GM12892 (cell line): Measurements from ENCODE around the gene ANKRD37.

Experiments
- POLR2A ChIP-seq: IDR thresholded peaks from 2 replicates; pipeline ENCODE4 v1.6.1; 2011; ENCODE audit warnings: low read depth, low read length, control low read depth
- POLR2AphosphoS5 ChIP-seq: IDR thresholded peaks from 2 replicates; pipeline ENCODE4 v1.6.1; 2011; ENCODE audit warnings: low read depth, low read length, control low read depth
- TAF1 ChIP-seq: IDR thresholded peaks from 2 replicates; pipeline ENCODE4 v1.6.1; 2011; ENCODE audit warnings: low read depth, mild to moderate bottlenecking, control low read depth, low read length, borderline replicate concordance

DNA sequence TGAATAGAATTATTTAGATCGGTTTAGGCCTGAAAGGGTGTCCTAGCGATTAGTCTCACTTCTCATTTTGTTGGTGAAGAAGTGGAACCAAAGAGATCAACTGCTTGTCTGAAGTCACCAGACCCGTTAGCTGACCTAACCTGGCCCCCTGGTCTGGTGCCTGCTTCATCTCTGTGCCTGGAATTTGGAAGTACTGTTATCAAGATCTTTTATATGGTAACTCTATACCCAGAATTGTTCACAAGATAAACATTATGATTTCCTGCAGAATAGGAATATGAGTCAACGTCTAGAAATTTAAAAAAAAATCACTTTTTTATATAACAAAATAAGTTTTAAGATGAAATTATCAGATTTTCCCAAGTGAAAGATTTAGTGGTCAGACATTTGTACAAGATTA is 38.1 kb upstream of the ANKRD37 start:
- TF ChIP-seq POLR2A (no peak), TAF1 (no peak), POLR2AphosphoS5 (no peak)
